ENCODE data around the gene NIPAL1.
A peak's percentile ranks its signal among the peaks of the same experiment; 100 is the strongest.

NIPAL1 gene

DNA sequence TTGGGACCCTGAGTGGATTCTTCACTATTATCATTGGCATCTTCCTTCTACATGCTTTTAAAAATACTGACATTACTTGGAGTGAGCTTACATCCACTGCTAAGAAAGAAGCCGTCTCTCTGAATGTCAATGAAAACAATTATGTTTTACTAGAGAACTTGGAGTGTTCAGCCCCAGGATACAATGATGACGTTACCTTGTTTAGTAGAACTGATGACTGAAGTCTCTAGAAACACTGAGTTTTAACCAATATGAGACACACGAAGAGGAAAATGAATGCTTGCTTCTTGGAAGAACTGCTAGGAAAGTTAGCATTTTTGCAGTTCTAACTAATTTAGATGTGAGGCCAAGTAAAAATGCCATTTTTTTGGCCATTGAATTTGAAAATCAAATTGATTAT is 19.4 kb downstream of the NIPAL1 start:
- peak overlapping the region; percentile 85 for H3K27ac ChIP-seq (ENCODE audit: low read depth, low read length)
- no peaks in the 10 kb centered on the region for H3K79me2 ChIP-seq (ENCODE audit: control insufficient read depth, low read length)
- no peaks in the 10 kb centered on the region for H3K9me2 ChIP-seq (replicated peaks; ENCODE audit: control insufficient read depth, low read length)
- TF ChIP-seq, protein P1, sequence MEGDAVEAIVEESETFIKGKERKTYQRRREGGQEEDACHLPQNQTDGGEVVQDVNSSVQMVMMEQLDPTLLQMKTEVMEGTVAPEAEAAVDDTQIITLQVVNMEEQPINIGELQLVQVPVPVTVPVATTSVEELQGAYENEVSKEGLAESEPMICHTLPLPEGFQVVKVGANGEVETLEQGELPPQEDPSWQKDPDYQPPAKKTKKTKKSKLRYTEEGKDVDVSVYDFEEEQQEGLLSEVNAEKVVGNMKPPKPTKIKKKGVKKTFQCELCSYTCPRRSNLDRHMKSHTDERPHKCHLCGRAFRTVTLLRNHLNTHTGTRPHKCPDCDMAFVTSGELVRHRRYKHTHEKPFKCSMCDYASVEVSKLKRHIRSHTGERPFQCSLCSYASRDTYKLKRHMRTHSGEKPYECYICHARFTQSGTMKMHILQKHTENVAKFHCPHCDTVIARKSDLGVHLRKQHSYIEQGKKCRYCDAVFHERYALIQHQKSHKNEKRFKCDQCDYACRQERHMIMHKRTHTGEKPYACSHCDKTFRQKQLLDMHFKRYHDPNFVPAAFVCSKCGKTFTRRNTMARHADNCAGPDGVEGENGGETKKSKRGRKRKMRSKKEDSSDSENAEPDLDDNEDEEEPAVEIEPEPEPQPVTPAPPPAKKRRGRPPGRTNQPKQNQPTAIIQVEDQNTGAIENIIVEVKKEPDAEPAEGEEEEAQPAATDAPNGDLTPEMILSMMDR (IDR thresholded peaks at IDR 0.05; ENCODE audit: low read depth, low read length, poor library complexity, severe bottlenecking) = no peak
- no peak for TF ChIP-seq EZH2phosphoT487 (IDR thresholded peaks at IDR 0.05; ENCODE audit: borderline replicate concordance, low read length)
- peaks cover 3% of the 10 kb centered on the region; the same call in 1 of the 2 replicates for H3K36me3 ChIP-seq (ENCODE audit: control insufficient read depth, low read length)
- H3K4me3 ChIP-seq (ENCODE audit: low read length) = peak overlapping the region; percentile 57
- no peaks in the 10 kb centered on the region for H3K27me3 ChIP-seq (ENCODE audit: control insufficient read depth, low read length)
- no peaks in the 10 kb centered on the region for H4K20me1 ChIP-seq (ENCODE audit: control insufficient read depth, insufficient read depth, low read depth, low read length)
- no peaks in the 10 kb centered on the region for H3K9me3 ChIP-seq (ENCODE audit: control insufficient read depth, insufficient read depth, low read length)
- peak overlapping the region; percentile 81 for H3K4me2 ChIP-seq (ENCODE audit: low read length)
- H3K4me1 ChIP-seq (ENCODE audit: control insufficient read depth, low read length) = peaks cover 84% of the 10 kb centered on the region
- H3F3A ChIP-seq (ENCODE audit: control insufficient read depth, insufficient read depth) = peaks cover 24% of the 10 kb centered on the region

DNA sequence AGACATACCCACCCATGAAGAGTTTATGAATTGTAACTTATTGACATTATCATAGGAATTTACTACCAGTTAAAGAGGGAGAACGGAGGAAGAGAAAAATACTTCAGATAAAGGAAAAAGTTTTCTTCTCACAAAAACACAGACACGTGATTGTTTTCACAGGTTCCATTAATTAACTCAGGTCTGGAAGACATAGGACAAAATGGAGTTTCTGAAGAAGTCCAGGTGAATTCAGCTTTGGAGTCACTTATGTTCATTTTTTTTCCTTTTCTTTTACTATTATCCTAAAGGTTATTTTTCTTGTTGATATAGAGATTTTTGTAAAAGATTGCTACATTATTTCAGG is 20.5 kb downstream of the NIPAL1 start:
- H3K27me3 ChIP-seq (ENCODE audit: control insufficient read depth, low read length) = no peaks in the 10 kb centered on the region
- H3K27ac ChIP-seq (ENCODE audit: low read depth, low read length) = peak overlapping the region; percentile 85
- no peaks in the 10 kb centered on the region for H3K9me3 ChIP-seq (ENCODE audit: control insufficient read depth, insufficient read depth, low read length)
- H3K4me1 ChIP-seq (ENCODE audit: control insufficient read depth, low read length) = peaks cover 90% of the 10 kb centered on the region
- TF ChIP-seq, protein P1 (IDR thresholded peaks at IDR 0.05; ENCODE audit: low read depth, low read length, poor library complexity, severe bottlenecking) = no peak
- no peak for TF ChIP-seq EZH2phosphoT487 (IDR thresholded peaks at IDR 0.05; ENCODE audit: borderline replicate concordance, low read length)
- peaks cover 24% of the 10 kb centered on the region for H3F3A ChIP-seq (ENCODE audit: control insufficient read depth, insufficient read depth)
- H3K79me2 ChIP-seq (ENCODE audit: control insufficient read depth, low read length) = no peaks in the 10 kb centered on the region
- H3K4me2 ChIP-seq (ENCODE audit: low read length) = peak overlapping the region; percentile 81
- no peaks in the 10 kb centered on the region for H4K20me1 ChIP-seq (ENCODE audit: control insufficient read depth, insufficient read depth, low read depth, low read length)
- peak overlapping the region; percentile 56 for H3K4me3 ChIP-seq (ENCODE audit: low read length)
- H3K36me3 ChIP-seq (ENCODE audit: control insufficient read depth, low read length) = peaks cover 3% of the 10 kb centered on the region; the same call in 1 of the 2 replicates
- no peaks in the 10 kb centered on the region for H3K9me2 ChIP-seq (replicated peaks; ENCODE audit: control insufficient read depth, low read length)

DNA sequence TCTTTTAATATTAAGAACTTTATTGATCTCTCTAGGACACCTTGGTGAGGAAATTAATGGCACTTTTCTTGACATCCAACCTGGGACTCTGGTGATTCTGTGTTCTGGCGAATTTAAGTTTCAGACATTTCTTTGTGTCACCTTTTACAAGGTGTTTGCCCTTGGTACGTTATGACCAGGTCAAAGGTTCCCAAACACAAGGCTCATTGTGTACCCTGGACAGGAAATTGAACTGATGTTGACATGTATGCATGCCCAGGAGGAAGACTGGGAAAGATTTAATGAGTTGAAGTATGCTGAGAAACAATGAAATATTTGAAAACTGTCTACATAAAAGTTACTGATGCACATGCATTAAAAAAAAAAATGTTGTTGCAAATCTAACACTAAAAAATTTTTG is 22.1 kb downstream of the NIPAL1 start:
- Histone ChIP-seq H3K27ac (ENCODE audit: low read depth, low read length) (no peak overlapping the region), H3K79me2 (ENCODE audit: control insufficient read depth, low read length) (no peaks in the 10 kb centered on the region), H3K4me1 (ENCODE audit: control insufficient read depth, low read length) (peaks cover 90% of the 10 kb centered on the region), H3K27me3 (ENCODE audit: control insufficient read depth, low read length) (no peaks in the 10 kb centered on the region), H3K4me3 (ENCODE audit: low read length) (no peak overlapping the region), H3K9me2 (replicated peaks; ENCODE audit: control insufficient read depth, low read length) (no peaks in the 10 kb centered on the region), H3K4me2 (ENCODE audit: low read length) (no peak overlapping the region), H3F3A (ENCODE audit: control insufficient read depth, insufficient read depth) (peaks cover 31% of the 10 kb centered on the region), H3K9me3 (ENCODE audit: control insufficient read depth, insufficient read depth, low read length) (no peaks in the 10 kb centered on the region), H4K20me1 (ENCODE audit: control insufficient read depth, insufficient read depth, low read depth, low read length) (no peaks in the 10 kb centered on the region), H3K36me3 (ENCODE audit: control insufficient read depth, low read length) (peaks cover 3% of the 10 kb centered on the region; the same call in 1 of the 2 replicates)
- TF ChIP-seq, protein P1 (IDR thresholded peaks at IDR 0.05; ENCODE audit: low read depth, low read length, poor library complexity, severe bottlenecking) = no peak
- no peak for TF ChIP-seq EZH2phosphoT487 (IDR thresholded peaks at IDR 0.05; ENCODE audit: borderline replicate concordance, low read length)

All from DOHH2 (cell line).